ENCODE measurements around the gene ELANE. TPM values are rescaled to one million over a fixed set of nuclear protein-coding genes. Genes with fewer than 3 reads are reported as not detected.

The ELANE gene
- total RNA-seq, 1 donor from 2014 or later: 0.67 TPM

DNA sequence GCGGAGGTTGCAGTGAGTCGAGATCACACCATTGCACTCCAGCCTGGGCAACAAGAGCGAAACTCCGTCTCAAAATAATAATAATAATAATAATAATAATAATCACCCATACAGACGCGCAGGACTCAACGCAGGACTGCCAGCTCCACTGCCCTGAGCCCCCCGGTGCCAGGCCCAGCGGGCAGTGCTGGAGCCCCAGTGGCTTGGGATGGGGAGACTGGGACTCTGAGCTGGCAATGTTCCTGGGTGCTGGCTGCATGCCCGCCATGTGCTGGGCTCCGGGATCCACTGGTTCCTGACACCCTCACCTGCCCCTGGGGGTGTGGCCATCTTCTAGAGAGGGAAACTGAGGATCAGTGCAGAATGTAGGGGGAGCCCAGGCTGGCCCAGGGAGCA, 24.8 kb upstream of the ELANE start:
- Histone ChIP-seq H3K36me3 (ENCODE audit: control insufficient read depth, insufficient read depth, low read length) (no peaks in the 10 kb centered on the region), H3K27me3 (ENCODE audit: control insufficient read depth, insufficient read depth, low read length) (peaks cover 32% of the 10 kb centered on the region), H3K4me3 (ENCODE audit: low read depth, low read length) (no peak overlapping the region)
- DNase-seq (ENCODE audit: low read depth): no peak
- no peak for TF ChIP-seq CTCF (IDR thresholded peaks at IDR 0.05; ENCODE audit: insufficient read depth, low read length, poor library complexity, severe bottlenecking)

- Histone ChIP-seq H3K36me3 (ENCODE audit: control insufficient read depth, insufficient read depth, low read length) (no peaks in the 10 kb centered on the region), H3K27me3 (ENCODE audit: control insufficient read depth, insufficient read depth, low read length) (peaks cover 27% of the 10 kb centered on the region), H3K4me3 (ENCODE audit: low read depth, low read length) (no peak within 1 kb of the TSS)
- DNase-seq (ENCODE audit: low read depth): no peak
- TF ChIP-seq CTCF (IDR thresholded peaks at IDR 0.05; ENCODE audit: insufficient read depth, low read length, poor library complexity, severe bottlenecking): no peak
These were observed 24.3 kb upstream of the ELANE start, which contains the start of gene AZU1 for GRCh38 chr19:827710-828321. Gene AZU1, plus strand, starts transcription at chr19:827837. Its CDS starts 10 bp downstream, at chr19:827847.

- TF ChIP-seq CTCF (IDR thresholded peaks at IDR 0.05; ENCODE audit: insufficient read depth, low read length, poor library complexity, severe bottlenecking): no peak
- peaks cover 22% of the 10 kb centered on the region for H3K27me3 ChIP-seq (ENCODE audit: control insufficient read depth, insufficient read depth, low read length)
- H3K4me3 ChIP-seq (ENCODE audit: low read depth, low read length): no peak overlapping the region
- DNase-seq (ENCODE audit: low read depth): no peak
- H3K36me3 ChIP-seq (ENCODE audit: control insufficient read depth, insufficient read depth, low read length): no peaks in the 10 kb centered on the region
These were observed 22.9 kb upstream of the ELANE start for GRCh38 chr19:829129-829758.

DNA sequence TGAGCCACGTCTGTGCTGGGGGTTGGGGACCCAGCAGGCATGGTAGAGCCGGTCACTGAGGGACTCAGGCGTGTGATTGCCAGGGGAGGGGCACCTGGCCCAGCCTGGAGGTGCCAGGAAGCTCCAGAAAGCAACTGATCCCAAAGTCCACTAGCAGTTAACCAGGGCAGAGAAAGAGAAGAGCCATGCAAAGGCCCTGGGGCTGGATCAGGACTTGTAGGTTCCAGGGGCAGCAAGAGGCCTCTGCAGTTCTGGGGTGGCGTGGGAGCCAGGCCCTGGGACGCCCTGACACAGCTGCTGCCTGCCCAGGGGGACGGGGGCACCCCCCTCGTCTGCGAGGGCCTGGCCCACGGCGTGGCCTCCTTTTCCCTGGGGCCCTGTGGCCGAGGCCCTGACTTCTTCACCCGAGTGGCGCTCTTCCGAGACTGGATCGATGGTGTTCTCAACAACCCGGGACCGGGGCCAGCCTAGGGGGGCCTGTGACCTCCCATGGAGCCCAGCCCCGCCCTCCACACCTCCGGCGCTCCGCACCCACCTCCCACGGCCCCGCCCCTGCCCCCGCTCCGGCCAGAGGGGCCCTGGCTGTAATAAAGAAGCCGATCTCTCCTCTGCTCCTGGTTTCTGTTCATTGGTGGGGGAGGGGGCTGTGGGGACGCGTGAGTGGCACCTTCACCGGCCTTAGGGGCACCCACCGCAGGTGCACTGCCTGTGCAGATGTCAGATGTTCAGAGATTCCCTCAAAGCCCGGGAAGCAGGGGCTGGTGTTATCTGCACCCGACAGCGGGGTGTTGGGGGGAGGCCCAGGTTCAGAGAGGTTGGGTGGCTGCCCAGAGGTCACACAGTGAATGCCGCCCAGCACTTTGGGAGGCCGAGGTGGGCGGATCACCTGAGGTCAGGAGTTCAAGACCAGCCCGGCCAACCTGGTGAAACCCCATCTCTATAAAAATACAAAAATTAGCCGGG, 20.4 kb upstream of the ELANE start:
- H3K27me3 ChIP-seq (ENCODE audit: control insufficient read depth, insufficient read depth, low read length): peaks cover 31% of the 10 kb centered on the region
- no peak for DNase-seq (ENCODE audit: low read depth)
- TF ChIP-seq CTCF (IDR thresholded peaks at IDR 0.05; ENCODE audit: insufficient read depth, low read length, poor library complexity, severe bottlenecking): no peak
- no peak overlapping the region for H3K4me3 ChIP-seq (ENCODE audit: low read depth, low read length)
- H3K36me3 ChIP-seq (ENCODE audit: control insufficient read depth, insufficient read depth, low read length): no peaks in the 10 kb centered on the region

GRCh38 chr19:834216-834615, 17.9 kb upstream of the ELANE start:
- no peak for DNase-seq (ENCODE audit: low read depth)
- TF ChIP-seq CTCF (IDR thresholded peaks at IDR 0.05; ENCODE audit: insufficient read depth, low read length, poor library complexity, severe bottlenecking): no peak
- peaks cover 32% of the 10 kb centered on the region for H3K27me3 ChIP-seq (ENCODE audit: control insufficient read depth, insufficient read depth, low read length)
- H3K36me3 ChIP-seq (ENCODE audit: control insufficient read depth, insufficient read depth, low read length): no peaks in the 10 kb centered on the region
- H3K4me3 ChIP-seq (ENCODE audit: low read depth, low read length): no peak overlapping the region

All from kidney epithelial cell (primary cell).